Fibroblast of skin of right biceps (primary cell): ENCODE measurements around the gene ASCL1.

ENCODE experiments used
- DNase-seq: peaks from one replicate; pipeline ENCODE4 v3.0.0-alpha.2; 2013

The ASCL1 gene

DNA sequence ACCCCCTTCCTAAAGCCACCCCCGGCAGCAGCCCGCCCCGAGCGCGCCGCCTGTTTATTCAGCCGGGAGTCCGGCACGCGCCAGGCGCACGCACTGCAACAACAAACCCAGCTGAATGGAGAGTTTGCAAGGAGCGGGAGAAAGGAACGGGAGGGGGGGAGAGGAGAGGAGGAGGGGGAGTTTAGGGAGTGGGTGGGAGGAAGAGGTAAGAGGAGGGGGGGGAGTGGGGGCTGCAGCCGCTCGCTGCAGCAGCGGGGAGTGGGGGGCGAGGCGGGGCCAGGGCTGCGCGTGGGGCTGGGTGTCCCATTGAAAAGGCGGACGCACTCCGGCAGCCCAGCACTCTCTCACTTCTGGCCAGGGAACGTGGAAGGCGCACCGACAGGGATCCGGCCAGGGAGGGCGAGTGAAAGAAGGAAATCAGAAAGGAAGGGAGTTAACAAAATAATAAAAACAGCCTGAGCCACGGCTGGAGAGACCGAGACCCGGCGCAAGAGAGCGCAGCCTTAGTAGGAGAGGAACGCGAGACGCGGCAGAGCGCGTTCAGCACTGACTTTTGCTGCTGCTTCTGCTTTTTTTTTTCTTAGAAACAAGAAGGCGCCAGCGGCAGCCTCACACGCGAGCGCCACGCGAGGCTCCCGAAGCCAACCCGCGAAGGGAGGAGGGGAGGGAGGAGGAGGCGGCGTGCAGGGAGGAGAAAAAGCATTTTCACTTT is at the start of gene ASCL1:
Gene ASCL1 (plus strand): TSS at position 336 of the 712 bp plus-strand sequence. CDS start 571 bp downstream, outside the sequence.
- peak; percentile 4 for DNase-seq

DNA sequence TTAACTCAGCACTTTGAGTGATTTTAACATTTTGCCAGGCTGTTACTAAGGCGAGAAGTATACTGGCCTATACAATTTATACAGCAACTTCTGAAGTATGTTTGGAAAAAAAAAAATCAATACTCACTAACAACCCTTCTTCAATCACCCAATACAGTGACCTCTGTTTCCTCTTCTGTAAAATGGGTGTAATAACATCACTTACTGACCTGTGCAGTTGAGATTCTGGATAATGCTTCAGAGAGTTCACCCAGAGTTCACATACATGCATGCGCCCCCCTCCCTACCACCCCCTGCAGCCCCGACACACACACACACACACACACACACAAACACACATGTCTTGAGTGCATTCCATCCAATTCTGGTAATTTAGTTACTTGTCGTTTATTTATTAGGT is 49.6 kb upstream of the ASCL1 start:
- no peak for DNase-seq

DNA sequence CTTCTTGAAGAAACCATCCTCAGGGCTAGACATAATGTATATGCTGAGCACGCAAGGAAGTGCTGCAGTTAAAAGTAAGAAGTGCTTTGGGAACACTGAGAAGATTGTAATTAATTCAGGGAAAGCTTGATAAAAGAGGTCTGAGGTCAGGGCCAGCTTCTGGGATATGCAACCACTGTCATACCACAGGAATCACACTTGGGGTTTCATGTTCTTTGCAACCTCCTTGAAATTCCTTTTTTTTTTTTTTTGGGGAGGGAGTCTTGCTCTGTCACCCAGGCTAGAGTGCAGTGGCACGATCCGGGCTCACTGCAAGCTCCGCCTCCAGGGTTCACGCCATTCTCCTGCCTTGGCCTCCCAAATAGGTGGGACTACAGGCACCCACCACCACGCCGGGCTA is 47.3 kb upstream of the ASCL1 start:
- no peak for DNase-seq

DNA sequence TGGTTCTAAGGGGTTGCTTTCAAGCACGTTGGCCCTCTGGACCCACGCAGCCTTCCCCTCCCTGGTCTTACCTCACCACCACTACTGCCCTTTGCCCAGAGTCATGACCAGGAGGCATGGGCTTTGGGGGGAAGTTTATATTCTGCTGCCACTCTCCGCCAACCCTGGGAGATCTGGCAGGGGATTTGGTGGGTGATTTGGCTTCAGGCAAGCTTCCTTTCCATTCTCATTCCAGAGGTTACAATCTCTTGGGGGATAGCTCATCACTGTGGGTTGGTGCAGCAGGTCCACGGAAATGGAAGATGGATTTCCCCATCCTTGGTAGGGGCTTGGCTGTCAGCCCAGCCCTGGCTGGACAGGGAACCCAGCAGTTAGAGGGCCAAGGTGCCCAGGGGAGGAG is 46.7 kb upstream of the ASCL1 start:
- DNase-seq = no peak

DNA sequence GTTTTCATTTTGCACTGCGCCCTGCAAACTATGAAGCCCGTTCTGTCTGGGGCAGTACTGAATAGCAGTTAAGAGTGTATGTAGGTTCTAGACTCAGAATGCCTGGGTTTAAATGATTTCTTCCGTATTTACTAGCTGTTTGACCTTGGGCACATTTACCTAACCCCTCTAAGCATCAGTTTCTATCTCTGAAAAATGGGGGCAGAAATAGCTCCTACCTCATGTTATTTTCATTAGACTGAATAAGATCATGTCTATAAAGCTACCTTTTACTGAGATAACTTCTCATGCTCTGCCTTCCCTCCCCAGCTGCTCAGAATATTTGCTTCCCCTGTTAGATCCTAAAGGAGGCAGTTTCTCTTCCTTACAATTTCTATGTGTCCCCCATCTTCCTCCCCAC is 46.2 kb upstream of the ASCL1 start:
- no peak for DNase-seq

DNA sequence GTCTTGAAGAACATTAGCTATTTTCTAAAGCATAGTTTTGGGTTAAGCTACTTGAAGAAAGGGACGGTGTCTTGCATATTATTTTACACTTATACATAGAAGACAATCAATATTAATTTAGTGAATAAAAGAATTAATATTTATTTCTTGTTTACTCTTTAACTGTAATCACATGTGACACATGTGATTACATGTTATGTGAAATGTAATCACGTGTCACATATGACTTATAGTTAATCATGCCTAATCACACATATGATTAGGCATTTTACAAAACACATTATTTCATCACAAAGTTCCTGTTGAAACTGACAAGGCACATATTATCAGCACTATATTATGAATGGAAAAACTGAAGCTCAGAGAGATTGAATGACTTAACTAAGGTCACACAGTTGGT is 45.2 kb upstream of the ASCL1 start:
- DNase-seq = no peak

DNA sequence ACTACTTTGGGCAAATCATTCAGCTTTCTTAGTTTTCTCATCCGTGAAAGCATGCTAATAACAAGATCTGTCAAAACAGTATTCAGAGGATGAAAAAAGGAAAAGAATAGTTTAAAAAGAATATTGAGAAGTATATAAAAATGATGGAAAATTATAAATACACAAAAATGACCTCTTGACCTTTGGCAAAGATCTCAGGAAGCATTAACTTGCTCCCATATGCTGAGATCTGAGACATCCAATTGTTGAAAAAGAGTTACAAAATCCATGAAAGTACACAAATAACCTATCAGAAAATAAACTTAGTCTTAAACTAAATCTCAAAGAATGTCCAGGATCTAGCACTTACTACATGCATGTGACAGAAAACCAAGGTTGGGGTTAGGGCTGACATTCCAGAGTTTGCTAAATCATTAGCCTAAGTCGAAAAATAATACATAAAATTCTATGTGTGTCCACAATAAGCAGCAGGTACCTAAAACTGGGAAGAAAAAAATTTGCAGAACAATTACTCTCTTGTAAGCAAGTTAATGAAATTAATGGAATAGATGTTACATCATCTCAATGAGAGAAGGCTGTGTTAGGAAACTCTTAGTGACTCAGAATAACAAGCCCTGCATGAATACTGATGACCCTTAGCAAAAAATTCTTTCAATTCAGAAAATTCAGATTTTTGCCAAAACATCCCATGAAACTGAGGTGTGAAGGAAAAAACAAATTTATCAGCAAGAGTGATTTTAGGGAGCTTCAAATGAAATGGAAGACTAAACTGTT is 43.8 kb upstream of the ASCL1 start:
- no peak for DNase-seq

DNA sequence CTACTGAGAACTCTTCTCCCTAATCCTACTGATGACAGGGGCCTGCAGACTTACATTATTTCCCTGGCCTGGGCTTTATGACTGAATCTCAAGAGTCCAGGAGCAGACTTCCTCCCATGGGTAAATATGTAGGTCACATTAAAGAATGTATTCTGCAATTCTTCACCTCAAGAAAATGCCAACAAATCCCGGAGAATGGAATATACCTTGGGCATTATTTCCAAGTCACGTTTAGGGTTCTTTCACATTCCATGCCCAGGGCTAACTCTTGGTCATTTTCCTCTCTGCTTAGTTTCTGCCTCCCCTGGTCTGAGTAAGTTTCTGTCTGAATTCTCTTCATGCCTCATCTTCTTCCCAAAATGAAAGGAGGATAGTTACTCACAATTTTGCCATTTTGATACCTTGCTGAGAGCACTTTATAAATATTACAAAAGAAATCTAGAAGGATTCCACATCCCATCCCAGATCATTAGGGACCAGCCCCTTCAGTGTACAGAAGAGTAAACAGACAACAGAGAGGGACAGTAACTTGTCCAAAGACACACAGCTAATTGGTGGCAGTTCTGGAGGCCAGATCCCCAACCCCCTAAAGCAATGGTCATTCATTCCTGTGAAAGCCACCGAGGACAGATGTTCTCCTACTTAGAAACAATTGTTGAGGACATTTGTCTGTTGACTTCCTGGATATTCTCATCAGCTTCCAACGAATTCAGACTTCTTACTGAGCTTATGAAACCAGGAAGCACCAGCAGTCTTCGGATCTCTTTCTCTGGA is 41.0 kb upstream of the ASCL1 start:
- DNase-seq = no peak

DNA sequence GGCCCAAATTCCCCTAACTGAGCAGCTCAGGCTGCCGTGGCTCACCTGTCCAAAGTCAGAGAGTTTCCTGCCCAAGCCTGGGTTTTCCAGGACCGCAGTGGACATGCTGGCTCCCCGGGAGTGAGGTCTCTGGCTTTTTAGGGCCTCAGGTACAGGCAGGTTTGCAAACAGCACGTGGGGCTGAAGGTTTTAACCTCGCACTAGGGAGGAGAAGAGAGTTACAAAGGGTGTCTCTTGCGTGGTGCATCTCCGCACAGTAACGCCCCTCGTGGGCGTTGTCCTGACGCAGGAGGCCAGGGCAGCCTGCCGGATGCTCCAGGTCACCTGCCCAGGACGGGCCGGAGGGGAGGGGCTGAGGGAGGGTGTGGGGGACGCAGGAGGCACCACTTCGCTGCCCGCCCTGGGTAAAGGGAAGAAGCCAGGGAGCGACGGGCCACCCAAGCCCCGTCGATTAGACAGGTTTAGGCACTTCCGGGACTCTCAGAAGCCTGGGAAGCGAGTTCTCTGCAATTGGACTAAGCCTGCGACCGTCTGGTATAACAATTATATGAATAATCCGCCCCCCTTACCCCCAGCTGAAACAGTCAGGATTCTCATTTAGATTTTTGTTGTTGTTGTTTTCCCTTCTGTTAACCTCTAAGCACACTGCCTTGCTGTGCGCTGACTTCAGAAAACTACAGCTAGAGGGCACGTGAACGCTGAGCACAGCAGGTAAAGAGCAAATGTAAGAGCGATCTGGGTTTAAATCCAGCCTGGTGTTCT is 40.3 kb upstream of the ASCL1 start, which contains the start of gene PAH:
Gene PAH (minus strand): TSS at position 219 of the 762 bp plus-strand sequence. CDS start 114 bp downstream, at position 105.
- no peak for DNase-seq

DNA sequence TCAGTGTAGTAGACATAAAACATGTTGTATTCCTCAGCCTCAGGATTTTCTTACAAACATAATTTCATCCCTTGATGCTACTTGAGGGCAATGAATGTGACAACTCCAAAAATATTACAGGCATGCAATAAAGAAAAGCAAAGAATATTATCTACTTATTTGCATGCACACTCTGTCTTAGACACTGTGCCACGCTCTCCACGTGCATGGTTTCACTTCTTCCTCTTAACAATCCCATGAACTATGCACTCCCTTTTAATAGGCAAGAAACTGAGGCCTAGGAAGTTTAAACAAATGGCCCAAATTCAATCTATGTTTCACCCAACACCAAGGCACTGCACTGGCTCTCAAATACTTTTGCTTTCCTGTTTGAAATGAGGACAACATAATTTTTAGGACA is 38.6 kb upstream of the ASCL1 start:
- DNase-seq = no peak

DNA sequence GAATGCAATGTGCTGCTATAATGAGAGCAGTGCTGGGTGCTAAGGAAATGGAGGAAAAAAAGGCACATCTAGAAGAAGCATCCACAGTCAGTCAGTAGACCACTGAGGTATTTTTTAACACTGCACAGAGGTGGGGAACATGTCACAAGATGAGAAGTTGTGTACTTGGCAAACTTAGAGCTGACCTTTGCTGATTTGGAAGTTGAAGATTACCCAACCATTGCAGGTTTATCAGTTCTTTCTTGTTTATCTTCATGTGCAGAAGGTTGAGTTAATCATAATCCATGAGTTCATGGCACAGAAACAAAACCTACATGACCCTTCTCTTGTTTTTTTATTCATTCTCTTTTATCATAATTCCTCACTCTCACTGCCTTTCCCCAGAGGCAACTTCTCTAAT is 37.2 kb upstream of the ASCL1 start:
- no peak for DNase-seq

DNA sequence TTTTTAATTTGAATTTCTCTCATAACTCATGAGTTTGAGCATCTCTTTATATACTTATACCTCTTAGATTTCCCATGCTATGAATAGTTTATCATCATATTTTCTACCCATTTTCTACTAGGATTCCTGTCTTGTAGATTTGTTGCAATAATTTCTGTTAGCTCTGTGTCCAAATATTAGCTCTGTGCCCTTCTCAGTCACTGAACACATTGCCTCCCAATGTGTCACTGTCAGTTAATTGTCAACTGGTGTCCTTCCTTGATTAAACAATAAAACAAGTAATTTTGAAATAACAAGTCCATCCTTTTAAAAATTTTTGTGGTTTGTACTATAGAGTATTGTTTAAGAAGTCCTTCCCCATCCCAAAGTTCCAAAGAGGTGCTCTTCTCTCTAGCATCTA is 36.2 kb upstream of the ASCL1 start:
- no peak for DNase-seq

DNA sequence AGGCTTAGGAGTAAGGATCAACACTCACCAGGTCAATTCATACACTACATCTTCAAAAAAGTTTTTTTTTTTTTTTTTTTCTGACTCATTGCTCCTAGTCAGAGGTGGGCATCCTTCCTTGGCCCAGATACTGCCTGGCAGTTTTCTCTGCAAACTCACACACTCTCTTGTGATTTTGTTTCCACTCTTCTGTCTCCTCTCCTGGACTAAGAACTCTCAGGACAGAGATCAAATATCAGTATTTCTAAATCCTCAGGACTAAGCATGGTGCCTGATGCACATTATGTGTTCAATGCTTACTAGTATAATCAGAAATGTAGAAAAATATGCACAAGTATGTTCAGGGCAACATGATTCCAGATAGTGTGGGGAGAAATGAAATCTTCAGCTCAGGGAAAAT is 30.3 kb upstream of the ASCL1 start:
- DNase-seq = no peak

DNA sequence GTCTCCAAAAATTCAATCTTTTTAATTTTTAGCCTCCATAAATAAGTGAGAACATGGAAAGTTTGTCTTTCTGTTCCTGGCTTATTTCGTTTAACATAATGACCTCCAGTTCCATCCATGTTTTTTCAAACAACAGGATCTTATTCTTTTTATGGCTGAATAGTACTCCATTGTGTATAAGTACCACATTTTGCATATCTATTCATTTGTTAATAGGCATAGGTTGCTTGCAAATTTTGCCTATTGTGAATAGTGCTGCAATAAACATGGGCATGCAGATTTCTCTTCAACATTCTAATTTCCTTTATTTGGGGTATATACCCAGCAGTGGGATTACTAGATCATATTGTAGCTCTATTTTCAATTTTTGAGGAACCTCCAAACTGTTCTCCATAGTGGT is 24.3 kb upstream of the ASCL1 start:
- DNase-seq = no peak

DNA sequence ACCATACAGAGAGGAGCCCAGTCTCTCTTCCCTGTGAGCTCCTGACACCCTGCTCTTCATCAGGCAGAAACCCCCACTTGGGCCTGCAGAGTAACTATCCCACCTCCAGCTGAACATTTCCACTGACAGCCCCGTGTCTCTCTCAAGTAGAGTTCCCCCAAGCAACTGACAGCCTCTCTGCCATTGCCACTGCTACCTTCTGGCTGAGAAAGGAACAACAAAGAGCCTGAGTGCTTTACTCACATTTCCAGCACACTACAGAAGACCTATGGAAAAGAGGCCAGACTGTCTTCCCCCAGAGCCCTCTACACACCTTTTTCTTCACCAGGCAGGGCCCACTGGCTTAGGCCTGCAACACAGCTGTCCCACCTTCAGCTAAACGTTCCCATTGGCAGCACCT is 18.4 kb upstream of the ASCL1 start:
- DNase-seq = no peak

DNA sequence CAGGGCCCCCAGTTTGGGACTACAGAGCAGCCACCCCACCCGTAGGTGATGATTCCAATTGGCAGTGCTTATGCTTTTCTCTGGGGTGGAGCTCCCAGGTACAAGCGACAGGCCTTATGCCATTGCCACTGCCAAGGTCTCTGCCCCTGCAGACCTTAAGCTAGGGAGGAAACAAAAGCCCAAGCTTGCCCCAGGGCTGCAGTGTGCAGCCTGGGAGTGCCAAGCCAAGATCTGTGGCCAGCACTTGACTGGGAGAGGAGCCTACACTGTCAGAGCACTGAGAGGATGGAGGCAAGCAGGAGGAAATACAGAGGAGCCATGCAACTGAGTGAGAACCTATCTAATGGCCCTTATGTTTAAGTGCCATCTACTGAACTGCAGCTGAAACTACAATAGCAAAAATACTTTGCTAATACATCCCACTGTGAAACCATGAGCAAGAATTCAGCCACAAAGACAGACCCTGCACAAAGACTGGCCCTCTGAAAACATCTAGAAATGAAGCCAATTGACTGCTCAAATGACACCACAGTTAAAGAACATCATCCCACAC is 17.7 kb upstream of the ASCL1 start:
- no peak for DNase-seq

DNA sequence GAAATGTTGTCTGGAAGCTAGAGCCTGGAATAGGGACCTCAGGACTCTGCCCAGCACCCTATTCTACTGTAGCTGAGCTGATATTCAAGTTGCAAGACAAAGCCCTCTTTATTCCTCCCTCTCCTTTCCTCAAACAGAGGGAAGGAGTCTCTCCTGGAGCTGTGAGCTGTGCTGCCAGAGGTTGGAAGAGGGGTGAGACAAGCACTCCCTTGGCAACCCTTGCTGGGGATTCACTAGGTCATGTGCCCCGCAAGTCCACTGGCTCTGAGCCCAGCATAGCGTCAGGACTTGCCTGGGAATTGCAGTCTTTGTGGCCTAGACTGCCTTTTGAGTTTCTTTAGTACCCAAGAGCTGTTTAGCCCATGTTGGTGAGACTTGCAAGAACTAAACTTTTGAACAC is 11.4 kb upstream of the ASCL1 start:
- no peak for DNase-seq

DNA sequence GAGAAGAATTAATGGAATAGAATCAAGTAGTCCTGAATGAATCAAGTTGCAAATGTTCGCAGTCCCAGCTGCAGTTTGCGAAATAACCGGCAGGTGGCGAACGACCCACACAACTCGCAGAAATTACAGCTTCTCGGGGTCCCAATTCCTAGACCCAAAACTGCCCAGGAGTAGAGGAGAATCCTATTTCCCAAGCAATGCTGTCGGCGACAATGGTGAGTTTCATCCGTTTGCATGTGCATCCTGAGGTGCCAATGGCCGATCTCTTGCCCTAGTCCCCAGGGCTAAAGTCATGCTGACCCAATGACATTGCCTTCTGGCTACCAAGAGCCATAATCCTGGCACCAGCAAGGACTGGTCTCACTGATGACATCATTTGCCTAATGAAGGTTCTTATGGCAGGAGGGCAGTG is 8.5 kb upstream of the ASCL1 start:
- DNase-seq = peak; percentile 24

DNA sequence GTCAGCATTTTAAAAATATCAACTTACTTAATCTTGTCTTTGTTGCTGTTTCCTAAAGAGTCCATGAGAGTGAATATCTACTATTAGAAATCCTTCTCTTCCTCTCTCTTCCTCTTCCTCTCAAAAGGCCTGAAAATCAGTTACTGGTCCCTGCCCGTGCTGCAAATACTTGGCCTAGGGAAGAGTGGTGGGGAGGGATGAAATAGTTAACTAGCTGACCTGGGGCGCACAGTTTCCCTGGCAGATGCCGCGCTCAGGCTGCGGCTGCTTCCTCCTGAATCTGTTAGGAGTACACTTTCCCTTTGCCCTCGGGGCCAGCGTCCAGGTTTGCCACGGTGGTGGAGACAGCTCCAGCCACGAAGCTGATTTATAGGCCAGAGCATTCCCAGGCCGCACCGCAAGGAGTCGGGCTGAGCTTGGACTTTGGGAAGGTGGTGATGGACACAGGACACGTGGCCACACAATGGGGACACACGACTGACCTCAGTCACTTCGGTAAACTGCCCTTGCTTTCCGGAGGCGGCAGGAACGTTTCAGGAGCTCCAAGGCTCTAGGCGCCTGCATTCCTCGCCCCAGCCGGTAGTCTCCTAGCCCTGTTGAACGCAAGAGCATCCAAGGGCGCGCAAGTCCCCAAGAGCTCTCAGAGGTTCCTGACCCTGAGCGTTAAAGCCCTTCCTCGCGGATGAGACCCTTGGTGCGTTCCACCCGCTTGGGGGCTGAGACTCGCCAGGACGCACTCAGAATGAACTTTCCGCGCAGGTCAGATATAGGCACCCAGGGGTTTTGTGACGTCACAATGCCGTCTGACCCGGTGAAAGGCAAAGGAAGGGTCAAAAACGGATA is 7.1 kb upstream of the ASCL1 start:
- no peak for DNase-seq

DNA sequence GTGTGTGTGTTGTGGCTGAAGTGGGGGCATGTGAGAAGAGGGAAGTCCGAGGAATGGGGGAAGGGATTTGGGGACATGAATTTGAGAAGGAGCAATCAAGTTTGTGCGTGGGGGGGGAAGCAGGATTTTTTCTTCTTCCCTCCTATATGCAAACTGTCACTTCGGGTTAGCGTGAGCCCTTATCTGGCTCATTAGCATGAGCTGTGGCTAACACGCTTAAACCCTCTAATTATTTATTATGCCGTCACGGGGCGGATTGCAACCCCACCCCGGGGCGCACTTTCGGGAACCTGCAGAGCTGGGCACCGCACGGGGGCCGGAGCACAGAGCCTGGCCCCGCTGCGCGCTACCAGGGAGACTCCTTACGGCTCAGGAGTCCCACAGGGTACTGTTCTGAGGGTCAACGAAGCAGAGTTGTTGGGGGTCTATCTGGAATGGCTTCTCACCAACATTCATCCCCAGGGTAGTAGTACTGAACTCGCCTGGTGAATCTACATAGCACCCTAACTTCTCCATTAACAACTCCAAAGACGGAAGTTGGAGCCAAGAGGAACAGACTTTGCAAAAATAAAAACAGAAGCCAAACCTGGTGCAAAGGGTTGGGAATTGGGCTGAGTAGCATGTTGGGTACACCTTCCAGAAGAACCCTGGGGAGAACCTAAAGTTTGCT is 6.4 kb upstream of the ASCL1 start:
- DNase-seq = no peak

DNA sequence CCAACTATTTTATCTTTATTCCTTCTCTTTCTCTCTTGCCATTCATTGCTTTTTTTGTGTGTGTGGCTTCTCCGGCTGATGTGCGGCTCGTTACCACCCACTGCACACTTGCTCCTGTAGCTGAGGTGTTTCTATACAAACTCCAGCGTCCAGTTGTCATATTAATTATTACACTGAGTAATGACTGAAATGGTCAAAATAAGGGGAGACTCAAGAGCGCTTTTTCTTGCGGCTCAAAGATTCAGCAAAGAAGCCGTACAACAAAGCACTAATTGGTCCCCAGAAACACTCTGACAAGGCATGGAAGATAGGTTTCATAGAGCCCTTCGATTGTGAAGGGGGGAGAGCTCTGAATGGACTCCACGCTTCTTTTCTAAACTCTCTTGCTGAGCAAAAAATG is 5.6 kb upstream of the ASCL1 start:
- no peak for DNase-seq
